SH-SY5Y (cell line): Measurements from ENCODE around the gene MUC2.

ENCODE experiments used
- GATA2 ChIP-seq: IDR thresholded peaks from 2 replicates; pipeline ENCODE4 v1.6.1; 2011; ENCODE audit warnings: mild to moderate bottlenecking, low read depth, low read length
- GATA3 ChIP-seq: IDR thresholded peaks from 2 replicates; pipeline ENCODE4 v1.6.1; 2011; ENCODE audit warnings: low read depth, mild to moderate bottlenecking, low read length, moderate library complexity

DNA sequence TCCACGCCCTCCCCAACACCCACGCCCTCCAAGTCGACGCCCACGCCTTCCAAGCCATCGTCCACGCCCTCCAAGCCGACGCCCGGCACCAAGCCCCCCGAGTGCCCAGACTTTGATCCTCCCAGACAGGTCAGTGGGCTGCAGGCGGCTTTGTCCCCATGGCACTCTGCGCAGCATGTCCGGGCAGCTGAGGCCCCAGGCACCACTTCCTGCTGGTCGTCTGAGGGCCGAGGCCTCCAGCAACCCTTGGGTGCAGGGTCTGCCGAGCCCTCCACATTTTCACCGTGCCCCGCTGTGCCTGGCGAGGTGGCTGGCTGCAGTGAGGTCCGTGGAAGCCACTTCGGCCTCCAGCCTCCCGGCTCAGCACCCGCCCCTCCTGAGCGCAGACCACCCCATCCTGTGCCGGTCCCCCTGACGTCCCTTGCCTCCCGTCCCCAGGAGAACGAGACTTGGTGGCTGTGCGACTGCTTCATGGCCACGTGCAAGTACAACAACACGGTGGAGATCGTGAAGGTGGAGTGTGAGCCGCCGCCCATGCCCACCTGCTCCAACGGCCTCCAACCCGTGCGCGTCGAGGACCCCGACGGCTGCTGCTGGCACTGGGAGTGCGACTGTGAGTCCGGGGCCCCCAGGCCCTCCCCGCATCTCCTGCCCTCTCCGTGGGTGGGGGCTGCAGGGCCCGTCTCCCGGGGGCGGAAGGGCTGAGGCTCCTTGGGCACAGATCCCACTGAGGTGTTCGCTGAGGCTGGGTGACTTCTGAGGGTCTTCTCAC is 26.8 kb downstream of the MUC2 start:
- TF ChIP-seq GATA2 (no peak), GATA3 (no peak)
